ENCODE results near the gene GSK3B.

The GSK3B gene

DNA sequence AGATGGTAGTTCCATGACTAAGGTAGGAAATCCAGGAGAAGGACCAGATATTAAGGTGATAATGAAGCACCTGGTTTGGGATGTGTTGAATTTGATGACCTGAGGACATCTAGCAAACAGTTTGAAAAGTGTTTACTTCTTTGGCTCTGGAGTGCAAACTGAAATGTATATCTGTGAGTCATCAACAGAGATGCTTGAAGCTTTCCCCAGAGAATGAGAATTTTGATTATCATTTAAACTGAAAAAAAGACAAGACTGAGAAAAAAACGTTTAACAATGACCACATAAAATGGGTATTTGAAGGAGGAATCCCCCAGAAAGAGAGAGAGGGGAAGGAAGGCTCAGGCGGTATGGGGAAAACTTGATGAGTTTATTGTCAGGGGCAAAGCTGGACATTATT is 20.7 kb upstream of the GSK3B start:
- no peaks in the 10 kb centered on the region for H3K27me3 ChIP-seq (ENCODE audit: insufficient read depth, low read length, poor library complexity)
- no peaks in the 10 kb centered on the region for H4K20me1 ChIP-seq (ENCODE audit: insufficient read depth, low read length)
- no peak overlapping the region for H3K9ac ChIP-seq (ENCODE audit: low read depth, low read length)
- H3K79me2 ChIP-seq (ENCODE audit: insufficient read depth, low read length): no peaks in the 10 kb centered on the region
- no peaks in the 10 kb centered on the region for H3K4me1 ChIP-seq (ENCODE audit: insufficient read depth, low read length)
- ATAC-seq (ENCODE audit: insufficient read depth, low read depth): no peak
- H2AFZ ChIP-seq (ENCODE audit: low read depth, low read length): no peak overlapping the region
- TF ChIP-seq, protein P1, sequence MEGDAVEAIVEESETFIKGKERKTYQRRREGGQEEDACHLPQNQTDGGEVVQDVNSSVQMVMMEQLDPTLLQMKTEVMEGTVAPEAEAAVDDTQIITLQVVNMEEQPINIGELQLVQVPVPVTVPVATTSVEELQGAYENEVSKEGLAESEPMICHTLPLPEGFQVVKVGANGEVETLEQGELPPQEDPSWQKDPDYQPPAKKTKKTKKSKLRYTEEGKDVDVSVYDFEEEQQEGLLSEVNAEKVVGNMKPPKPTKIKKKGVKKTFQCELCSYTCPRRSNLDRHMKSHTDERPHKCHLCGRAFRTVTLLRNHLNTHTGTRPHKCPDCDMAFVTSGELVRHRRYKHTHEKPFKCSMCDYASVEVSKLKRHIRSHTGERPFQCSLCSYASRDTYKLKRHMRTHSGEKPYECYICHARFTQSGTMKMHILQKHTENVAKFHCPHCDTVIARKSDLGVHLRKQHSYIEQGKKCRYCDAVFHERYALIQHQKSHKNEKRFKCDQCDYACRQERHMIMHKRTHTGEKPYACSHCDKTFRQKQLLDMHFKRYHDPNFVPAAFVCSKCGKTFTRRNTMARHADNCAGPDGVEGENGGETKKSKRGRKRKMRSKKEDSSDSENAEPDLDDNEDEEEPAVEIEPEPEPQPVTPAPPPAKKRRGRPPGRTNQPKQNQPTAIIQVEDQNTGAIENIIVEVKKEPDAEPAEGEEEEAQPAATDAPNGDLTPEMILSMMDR (IDR thresholded peaks at IDR 0.05; ENCODE audit: borderline replicate concordance, extremely low read depth, low read length, poor library complexity, severe bottlenecking): no peak
- no peak for TF ChIP-seq EZH2 (IDR thresholded peaks at IDR 0.05; ENCODE audit: borderline replicate concordance, low read depth, low read length, severe bottlenecking)
- no peak for DNase-seq
- H3K27ac ChIP-seq (ENCODE audit: low read length): no peak overlapping the region
- no peaks in the 10 kb centered on the region for H3K36me3 ChIP-seq (ENCODE audit: insufficient read depth, low read length)
- H3K4me2 ChIP-seq (ENCODE audit: insufficient read depth, low read length): no peak overlapping the region
- H3K4me3 ChIP-seq (ENCODE audit: low read depth in 1 of 2, low read length in 2 of 2): no peak overlapping the region
- no peaks in the 10 kb centered on the region for H3K9me3 ChIP-seq (ENCODE audit: insufficient read depth, low read length, severe bottlenecking)

DNA sequence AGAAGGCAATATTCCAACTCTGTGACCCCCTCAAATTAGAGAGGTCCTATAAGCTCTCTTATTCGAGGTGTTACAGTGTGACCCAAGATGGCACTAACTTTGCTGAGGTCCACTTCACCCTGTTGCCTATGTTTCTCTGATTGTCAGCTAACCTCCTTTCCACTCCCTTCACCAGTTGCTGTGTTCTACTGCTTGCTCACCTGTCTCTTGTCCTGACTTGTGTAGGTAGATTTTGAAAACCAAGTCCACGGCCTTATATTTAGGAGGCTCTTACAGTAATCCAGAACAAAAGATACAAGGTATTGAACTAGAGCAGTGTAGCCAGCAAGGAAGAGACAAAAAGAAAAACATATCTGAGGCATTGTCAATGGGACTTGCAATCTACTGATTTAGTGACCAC is 20.1 kb upstream of the GSK3B start:
- Histone ChIP-seq H4K20me1 (ENCODE audit: insufficient read depth, low read length) (no peaks in the 10 kb centered on the region), H3K4me3 (ENCODE audit: low read depth in 1 of 2, low read length in 2 of 2) (no peak overlapping the region), H3K27me3 (ENCODE audit: insufficient read depth, low read length, poor library complexity) (no peaks in the 10 kb centered on the region), H3K4me2 (ENCODE audit: insufficient read depth, low read length) (no peak overlapping the region), H3K36me3 (ENCODE audit: insufficient read depth, low read length) (no peaks in the 10 kb centered on the region), H3K9me3 (ENCODE audit: insufficient read depth, low read length, severe bottlenecking) (no peaks in the 10 kb centered on the region), H2AFZ (ENCODE audit: low read depth, low read length) (no peak overlapping the region), H3K9ac (ENCODE audit: low read depth, low read length) (no peak overlapping the region), H3K79me2 (ENCODE audit: insufficient read depth, low read length) (no peaks in the 10 kb centered on the region), H3K4me1 (ENCODE audit: insufficient read depth, low read length) (no peaks in the 10 kb centered on the region), H3K27ac (ENCODE audit: low read length) (no peak overlapping the region)
- ATAC-seq (ENCODE audit: insufficient read depth, low read depth) (no peak), DNase-seq (no peak)
- TF ChIP-seq, protein P1 (IDR thresholded peaks at IDR 0.05; ENCODE audit: borderline replicate concordance, extremely low read depth, low read length, poor library complexity, severe bottlenecking): no peak
- no peak for TF ChIP-seq EZH2 (IDR thresholded peaks at IDR 0.05; ENCODE audit: borderline replicate concordance, low read depth, low read length, severe bottlenecking)

DNA sequence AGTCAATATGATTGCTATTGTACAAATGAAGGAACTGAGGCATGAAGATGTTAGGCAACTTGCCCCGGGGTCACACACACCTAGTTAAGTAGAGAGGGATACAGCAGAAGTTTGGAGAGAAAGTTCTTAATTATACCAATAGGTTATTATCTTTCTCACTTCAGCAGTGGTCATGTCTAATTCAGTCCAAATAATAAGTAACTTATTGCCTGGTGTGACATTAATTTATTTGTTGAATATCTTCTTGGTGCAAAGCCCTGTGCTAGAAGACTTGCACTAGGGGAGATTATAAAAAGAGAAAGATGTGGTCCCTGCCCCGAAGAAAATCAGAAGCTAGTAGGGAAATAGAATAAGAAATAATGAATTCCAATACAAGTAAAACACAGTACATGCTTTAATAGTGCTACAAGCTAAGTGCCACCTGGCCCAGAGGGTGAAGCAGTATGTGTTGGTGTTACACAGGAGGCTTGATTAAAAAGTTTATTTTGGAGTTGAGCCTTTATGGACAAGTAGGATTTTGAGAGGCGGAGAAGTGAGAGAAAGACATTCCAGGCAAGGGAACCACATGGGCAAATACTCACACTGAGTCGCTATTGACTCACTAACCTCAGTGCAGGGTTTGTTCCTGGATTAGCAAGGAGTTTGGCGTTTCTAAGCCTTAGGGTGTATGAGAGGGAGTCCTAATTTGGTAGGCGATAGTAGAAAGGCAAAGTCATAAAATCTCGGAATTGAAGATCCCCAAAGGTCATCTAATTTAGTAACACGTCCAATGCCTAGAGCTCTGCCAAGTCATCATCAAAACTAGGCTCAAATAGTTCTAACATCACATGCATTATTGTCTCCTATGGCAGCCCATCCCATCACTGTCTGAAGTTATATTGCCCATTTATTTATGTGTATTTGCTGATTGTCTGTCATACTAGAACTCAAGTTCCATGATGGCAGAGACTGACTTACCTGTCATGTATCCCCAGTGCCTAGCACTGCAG is 19.2 kb upstream of the GSK3B start:
- no peaks in the 10 kb centered on the region for H3K9me3 ChIP-seq (ENCODE audit: insufficient read depth, low read length, severe bottlenecking)
- no peak overlapping the region for H3K4me3 ChIP-seq (ENCODE audit: low read depth in 1 of 2, low read length in 2 of 2)
- no peak overlapping the region for H2AFZ ChIP-seq (ENCODE audit: low read depth, low read length)
- no peak for DNase-seq
- ATAC-seq (ENCODE audit: insufficient read depth, low read depth): no peak
- no peaks in the 10 kb centered on the region for H3K79me2 ChIP-seq (ENCODE audit: insufficient read depth, low read length)
- no peak overlapping the region for H3K27ac ChIP-seq (ENCODE audit: low read length)
- no peaks in the 10 kb centered on the region for H3K36me3 ChIP-seq (ENCODE audit: insufficient read depth, low read length)
- no peak for TF ChIP-seq EZH2 (IDR thresholded peaks at IDR 0.05; ENCODE audit: borderline replicate concordance, low read depth, low read length, severe bottlenecking)
- TF ChIP-seq, protein P1 (IDR thresholded peaks at IDR 0.05; ENCODE audit: borderline replicate concordance, extremely low read depth, low read length, poor library complexity, severe bottlenecking): no peak
- no peak overlapping the region for H3K9ac ChIP-seq (ENCODE audit: low read depth, low read length)
- H3K4me1 ChIP-seq (ENCODE audit: insufficient read depth, low read length): no peaks in the 10 kb centered on the region
- no peaks in the 10 kb centered on the region for H3K27me3 ChIP-seq (ENCODE audit: insufficient read depth, low read length, poor library complexity)
- H3K4me2 ChIP-seq (ENCODE audit: insufficient read depth, low read length): no peak overlapping the region
- no peaks in the 10 kb centered on the region for H4K20me1 ChIP-seq (ENCODE audit: insufficient read depth, low read length)

Measured in DND-41 (cell line).